Fibroblast of skin of right biceps (primary cell): ENCODE measurements around the gene LUZP1.
A peak's percentile ranks its signal among the peaks of the same experiment; 100 is the strongest.

ENCODE experiments used
- DNase-seq: peaks from one replicate; pipeline ENCODE4 v3.0.0-alpha.2; 2013

The LUZP1 gene

DNA sequence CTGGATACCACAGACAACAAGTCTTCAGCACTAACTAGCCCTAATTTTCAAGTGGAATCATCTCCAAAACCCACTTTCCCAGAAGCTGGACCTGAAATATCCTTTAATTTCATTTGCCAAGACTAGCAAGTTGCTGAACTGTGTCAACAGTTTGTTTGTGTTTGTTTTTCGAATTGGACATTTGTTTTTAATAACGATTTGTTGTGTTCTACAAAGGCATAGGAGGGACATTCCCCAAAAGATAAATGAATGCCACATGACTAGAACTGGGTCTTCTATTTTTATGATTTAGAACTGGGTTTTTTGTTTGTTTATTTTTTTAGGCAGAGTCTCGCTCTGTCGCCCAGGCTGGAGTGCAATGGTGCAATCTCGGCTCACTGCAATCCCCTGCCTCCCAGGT lies 17.9 kb downstream of the LUZP1 start:
- DNase-seq = no peak

DNA sequence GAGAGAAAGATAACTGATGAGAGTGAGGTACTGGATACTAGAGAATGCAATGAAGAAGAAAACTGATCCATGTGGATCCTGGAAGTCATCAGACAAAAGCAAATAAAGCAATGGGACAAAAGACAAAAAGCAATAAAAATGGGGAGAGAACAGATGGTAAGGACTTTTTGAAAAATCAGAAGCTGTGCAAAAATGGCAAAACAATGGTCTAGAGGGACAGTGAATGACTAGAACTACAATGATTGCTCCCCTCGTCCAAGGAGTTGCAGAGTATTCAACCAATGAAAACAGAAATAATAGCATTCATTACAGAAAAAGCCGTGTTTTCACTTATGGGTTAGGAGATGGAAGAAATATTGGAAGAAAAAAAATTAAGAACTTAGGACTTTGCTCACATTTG lies 18.5 kb downstream of the LUZP1 start:
- DNase-seq = no peak

DNA sequence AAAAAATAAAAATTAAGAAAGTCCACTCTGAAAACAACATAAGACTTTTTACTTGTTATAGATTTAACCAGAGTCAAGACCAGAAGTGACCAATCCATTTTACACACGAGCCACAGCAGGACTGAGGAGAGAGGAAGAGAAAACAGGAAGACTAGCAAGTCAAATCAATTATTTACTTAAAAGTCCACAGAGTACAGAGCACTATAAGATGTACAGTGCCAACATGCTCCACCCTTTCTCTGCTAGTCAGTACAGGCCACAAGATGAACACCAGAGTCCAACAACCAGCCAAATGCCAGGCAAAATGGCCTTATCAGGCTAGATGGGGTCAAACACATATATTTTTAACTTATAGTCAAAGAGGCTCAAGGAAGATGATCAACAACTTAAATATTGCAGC lies 19.5 kb downstream of the LUZP1 start:
- no peak for DNase-seq

DNA sequence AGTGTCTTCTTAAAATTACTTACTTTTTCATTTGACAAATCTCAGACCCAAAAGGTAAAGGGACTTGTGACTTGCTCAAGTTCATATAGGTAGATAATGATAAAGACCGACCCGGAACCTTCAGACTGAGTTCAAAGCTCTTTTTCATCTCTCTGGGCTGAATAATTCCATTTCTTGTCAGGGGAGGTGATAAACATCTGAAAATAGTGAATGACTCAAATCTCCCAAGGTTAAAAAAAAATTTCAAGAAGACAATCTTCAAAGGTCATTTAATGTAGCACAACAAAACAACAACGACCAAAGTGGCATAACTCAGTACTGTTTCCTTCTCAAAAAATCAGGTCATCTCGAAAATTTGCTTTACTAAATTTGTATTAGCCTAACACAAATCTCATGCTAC lies 20.6 kb downstream of the LUZP1 start:
- no peak for DNase-seq

DNA sequence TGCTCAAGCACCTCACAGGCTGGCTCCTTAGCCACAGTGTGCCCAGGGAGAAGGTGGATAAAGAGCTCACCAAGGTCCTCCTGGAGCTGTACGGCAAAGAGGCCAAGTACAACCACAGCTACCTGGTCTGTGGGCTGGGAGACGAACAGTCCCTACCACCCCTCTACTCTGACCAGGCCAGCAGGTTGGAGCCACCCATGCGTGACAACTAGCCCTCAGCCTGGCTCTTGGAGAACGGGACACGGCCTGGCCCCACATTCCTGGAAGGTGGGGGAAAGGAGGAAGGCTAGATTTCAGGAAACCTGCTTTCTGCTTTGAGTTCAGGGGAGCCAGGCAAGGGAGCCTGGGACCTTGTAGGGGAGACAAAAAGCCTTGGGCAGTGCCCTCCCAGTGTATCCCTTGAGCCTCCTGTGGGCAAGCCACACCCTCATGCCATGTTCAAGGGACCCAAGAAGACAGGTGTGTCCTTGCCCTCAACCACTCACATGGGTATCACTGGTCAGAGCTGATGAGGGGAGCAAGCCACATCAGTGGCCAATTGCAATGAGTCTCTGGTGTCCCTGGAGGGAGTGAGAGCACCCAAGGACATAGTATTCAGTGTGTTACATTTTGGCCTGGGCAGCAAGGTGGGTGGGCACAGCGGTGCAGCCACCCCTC lies 27.6 kb downstream of the LUZP1 start:
- DNase-seq = no peak

DNA sequence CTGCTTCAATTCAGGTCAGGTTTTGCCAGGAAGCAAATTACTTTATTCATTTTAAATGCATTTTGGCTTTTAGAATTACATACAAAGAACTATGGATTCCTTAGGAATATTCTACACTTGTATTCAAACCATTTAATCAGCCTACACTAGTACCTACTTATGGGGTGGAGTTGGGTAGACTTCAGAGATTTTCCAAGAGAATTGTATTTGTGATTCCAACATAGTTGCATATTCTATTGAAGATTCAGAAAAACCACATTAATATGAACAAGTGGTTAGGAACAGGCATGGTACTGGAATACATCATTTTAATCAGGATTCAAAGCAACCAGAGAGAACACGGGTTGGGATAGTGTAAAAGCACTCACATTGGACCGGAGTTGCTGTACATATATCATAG lies 33.4 kb downstream of the LUZP1 start:
- no peak for DNase-seq

DNA sequence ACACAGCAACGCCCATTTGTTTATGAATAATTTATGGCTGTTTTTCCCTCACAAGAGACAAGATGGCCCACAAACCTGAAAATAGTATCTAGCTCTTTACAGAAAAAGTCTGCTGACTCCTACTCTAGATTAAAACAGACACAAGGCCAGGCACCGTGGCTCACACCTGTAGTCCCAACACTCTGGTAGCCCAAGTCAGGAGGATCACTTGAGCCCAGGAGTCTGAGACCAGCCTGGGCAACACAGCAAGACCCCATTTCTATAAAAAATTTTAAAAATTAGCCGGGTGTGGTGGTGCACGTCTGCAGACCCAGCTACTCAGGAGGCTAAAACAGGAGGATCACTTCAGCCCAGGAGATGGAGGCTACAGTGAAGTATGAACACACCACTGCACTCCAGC lies 34.6 kb downstream of the LUZP1 start:
- no peak for DNase-seq

DNA sequence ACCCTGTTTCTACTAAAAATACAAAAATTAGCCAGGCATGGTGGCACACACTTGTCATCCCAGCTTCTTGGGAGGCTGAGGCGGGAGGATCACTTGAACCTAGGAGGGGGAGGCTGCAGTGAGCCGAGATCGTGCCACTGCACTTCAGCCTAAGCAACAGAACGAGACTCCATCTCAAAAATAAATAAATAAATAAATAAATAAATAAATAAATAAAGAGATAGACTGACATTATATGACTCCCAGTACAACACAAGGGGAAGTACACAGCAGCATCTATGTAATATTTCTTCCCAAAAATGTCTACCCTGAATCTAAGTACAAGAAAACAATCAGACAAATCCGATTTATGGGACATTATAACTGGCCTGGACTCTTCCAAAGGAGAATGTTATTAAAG lies 35.1 kb downstream of the LUZP1 start:
- no peak for DNase-seq

DNA sequence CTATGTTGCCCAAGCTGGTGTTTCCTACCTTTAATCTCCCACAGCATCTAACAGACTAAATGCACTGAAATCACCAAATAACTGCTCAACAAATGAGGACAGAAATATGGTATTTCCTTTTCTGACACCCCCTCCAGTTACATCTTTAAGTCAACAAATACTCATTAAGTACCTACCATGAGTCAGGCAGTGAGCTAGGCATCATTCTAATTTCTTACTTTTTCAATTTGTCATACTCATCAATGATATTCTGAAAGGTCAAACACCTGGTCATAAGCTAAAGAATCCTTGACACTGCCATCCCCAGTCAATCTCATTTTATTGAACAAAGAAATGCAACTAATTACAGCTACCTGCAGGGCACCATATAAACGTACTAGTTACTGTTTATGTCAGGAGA lies 36.6 kb downstream of the LUZP1 start:
- peak; percentile 14 for DNase-seq

DNA sequence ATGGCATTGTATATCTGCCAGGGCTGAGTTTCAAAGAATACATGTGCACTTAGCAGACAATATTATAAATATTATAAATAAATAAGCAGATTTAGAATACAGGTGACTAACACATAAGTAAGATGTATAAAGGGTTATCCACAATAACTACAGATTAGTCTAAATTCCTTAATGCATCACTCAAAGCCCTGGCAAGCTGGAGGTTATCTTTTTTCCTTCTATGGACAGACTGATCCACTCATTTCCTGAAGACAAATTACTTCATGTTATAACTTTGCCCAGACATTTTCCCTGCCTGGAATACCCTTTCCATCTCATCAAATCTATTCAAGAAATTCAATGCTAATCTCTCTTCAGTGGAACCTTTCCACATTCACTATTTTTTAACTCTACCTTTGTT lies 38.8 kb downstream of the LUZP1 start:
- DNase-seq = peak; percentile 47

DNA sequence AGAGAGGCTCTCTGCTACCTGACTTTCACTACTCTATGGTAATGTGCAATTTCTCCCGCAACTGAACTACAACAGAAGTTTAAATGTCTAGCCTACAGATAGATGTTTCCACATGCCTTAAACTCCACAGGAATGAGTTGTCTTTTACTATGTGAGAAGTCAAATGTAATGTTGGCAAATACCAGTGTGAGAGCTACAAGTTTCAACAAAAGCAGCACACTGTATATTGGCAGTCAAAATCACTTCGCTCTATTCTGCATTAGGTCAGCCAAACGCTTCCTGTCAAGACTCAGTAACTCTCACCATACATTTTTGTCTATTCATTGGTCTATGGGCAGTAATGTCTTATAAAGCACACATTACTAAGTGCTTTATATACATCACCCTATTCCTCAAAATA lies 41.9 kb downstream of the LUZP1 start:
- peak; percentile 71 for DNase-seq

DNA sequence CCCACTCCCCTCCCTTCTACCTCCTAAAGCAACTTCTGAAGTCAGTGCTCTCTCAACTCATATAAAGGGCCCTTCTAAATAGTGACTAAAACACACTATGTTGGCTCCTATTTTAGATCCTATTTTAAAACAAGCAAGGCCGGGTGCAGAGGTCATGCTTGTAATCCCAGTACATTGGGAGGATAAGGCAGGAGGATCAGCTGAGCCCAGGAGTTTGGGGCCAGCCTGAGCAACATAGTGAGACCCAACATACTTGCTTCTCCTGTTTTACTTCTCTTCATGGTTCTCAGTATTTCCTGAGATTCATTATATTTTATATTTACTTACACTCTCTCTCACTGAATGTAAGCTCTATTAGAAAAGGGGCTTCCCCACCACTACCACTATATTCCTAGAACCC lies 42.5 kb downstream of the LUZP1 start:
- no peak for DNase-seq

DNA sequence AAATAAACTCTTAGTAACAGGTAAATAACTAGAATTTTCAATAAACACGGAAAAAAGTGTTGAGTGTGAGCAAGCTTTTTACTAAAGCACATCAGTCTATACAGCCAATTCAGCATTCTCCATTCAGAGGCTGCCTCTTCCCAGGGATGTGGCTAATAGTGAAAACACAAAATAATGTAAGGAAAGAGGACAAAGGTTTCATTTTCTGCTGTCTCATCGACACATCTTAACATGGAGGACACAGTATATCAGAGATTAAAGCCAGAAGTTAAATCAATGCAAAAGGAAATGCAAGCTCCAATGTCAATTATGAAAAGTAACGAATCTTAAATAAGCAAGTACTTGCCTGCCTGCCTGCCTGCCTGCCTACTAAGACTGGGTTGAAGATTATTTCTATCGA lies 43.2 kb downstream of the LUZP1 start:
- DNase-seq = no peak

DNA sequence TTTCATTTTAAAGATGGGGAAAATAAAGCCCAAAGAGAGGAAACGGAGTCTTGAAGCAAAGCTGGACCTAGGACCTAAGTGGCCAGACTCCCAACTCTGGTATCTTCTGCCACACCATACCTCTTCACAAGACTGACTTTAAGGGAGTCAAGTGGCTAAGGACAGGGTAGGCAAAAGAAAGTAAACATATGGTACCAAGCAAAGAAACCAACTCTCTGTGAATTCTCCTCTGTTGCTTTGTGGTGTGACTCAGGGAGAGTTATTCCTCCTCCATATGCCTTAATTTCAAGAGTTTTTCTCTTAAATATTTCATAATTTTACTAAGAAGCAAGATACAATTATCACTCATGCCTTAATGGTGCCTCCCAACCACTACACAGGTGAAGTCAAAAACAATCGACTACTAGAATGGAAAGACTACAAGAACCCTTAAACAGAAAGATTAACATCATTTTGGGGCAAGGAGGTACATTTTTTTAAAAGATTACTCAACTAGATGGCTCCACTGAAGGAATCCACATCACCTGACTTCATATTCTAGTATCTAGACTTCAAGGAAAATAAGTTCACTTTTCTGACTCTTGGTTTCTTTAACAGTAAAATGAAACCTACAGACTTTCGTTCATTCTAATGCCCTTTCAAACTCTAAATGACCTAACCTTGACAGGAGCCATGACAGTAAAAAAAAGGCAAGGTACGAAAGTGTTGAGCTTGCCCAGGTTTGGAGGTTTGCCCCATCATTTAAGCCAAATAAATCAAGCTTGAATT lies 44.2 kb downstream of the LUZP1 start:
- DNase-seq = no peak

DNA sequence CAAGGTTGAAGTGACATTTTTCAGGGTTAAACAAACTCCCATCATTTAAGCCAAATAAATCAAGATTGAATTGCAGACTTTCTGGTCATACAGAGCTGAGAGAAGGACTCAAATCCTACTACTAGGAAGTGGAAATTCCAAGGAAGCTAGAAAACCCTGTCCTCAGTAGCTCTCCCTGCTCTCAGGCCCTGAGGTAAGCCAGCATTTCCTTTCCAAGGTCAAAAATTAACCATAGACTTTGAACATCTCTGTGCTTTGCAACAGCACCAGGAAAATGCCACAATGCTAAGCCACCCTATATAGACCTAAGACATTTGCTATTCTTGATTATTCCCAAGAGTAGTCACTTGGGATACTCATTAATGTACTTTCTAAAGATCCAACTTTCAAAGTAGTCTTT lies 45.1 kb downstream of the LUZP1 start:
- DNase-seq = no peak

DNA sequence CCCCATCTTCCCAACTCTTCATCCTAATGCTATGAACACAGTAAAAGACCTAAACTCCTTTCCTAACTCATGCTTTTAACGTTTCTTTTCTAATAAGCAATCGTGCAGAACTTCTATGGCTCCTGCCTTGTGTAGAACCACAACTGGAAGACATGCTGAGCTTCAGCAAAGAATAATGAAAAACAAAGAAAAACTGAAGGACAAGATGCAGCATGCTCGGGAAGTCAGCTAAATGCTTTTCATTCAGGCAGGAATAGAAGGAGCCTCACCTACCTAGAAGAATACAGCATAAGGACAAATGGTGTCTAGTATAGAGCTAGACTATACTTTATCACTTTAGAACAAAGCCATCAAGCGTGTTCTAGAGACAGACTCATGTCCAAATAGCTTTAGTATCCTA lies 45.9 kb downstream of the LUZP1 start:
- DNase-seq = no peak

DNA sequence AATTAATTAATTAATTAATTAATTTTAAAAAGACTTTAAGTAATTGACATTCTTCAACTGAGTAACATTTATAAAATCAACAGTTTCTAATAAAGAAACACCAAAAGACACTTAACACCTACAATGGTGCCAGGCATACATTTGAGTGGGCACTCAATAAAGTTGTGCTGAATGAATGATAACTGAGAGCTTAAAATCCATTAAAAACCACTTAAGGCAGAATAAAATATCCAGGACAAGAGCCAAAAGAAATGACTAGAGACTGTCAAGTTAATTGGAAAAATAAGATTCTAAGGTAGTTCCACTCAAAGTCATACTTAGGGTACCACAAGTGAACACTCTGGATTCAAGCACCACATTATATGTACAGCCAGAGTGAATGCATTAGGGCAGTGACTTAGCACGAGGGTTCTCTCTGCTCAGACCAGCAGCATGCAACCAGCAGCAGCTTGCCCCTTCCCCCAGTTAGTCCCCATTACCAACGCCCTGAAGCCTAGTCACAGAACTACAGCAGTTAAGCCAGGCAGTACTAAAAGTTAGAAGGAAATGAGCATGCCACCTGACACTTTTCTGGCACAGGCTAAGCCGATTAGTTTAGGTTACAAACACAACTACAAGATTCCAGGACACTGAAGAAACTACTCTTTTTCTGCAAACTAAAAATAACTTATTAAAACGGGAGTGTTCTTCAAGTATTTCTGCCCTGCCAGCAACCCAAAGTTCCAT lies 46.5 kb downstream of the LUZP1 start:
- peak; percentile 69 for DNase-seq

DNA sequence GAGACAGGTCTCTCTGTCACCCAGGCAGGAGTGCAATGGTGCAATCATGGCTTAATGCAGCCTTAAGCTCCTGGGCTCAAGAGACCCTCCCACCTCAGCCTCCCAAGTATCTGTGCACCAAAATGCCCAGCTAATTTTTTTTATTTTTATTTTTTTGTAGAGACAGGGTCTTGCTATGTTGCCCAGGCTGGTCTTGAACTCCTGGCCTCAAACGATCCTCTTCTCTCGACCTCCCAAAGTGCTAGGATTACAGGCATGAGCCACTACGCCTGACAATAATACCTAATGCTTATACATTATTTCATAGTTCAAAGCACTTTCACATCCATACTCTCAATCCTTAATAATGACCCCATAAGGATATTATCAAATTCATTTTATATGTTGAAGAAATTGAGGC lies 48.3 kb downstream of the LUZP1 start:
- DNase-seq = no peak

DNA sequence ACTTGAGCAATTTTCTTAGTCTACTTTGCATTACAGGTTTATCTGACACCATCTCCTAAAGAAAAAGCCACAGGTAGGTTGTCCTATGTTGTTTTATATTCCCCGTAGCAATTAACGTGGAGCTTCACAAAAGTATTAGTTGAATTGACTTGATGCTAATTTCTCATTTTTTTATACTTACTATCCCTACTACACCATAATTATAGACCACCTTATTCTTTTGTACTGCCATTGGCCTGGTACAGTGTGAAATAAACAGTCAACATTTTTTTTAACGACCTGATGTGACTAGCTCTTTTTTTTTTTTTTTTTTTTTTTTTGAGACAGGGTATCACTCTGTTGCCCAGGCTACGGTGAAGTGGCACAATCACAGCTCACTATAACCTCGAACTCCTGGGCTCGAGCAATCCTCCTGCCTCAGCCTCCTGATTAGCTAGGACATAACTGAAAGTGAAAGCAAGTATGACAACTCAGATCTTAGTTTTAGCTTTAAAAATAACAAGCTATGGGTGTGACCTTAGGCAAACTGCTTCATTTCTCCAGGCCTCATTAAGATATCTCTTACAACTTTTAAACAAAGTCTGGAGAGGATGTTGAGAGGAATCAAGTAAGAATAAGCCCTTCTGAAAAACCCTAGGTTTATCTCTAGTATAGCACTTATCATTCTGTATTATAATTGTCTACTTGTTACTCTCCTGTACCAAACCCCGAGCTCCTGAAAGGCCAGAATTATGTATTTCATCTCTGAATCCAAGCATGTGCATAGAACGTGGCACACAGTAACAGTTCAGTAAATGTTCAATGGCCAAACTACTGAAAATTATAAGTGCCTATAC lies 49.5 kb downstream of the LUZP1 start:
- DNase-seq = no peak

DNA sequence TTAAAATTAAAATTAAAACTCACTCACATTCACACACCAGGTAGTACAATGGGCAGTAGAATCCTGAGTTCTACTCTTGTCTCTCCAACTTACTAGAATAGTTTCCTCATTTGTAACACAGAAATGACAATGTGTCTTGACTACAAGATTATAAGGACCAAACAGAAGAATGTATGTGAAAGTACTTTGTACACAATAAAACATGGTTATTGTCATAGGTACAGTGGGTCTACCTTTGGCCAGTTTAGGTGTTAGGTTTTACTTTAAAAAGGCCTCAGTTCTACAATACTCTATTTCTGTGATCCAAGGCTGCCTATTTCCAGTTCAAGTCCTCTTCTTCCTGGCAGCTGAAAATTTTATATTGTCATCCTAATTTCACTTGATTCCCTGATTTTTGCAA lies 50.2 kb downstream of the LUZP1 start:
- DNase-seq = no peak

DNA sequence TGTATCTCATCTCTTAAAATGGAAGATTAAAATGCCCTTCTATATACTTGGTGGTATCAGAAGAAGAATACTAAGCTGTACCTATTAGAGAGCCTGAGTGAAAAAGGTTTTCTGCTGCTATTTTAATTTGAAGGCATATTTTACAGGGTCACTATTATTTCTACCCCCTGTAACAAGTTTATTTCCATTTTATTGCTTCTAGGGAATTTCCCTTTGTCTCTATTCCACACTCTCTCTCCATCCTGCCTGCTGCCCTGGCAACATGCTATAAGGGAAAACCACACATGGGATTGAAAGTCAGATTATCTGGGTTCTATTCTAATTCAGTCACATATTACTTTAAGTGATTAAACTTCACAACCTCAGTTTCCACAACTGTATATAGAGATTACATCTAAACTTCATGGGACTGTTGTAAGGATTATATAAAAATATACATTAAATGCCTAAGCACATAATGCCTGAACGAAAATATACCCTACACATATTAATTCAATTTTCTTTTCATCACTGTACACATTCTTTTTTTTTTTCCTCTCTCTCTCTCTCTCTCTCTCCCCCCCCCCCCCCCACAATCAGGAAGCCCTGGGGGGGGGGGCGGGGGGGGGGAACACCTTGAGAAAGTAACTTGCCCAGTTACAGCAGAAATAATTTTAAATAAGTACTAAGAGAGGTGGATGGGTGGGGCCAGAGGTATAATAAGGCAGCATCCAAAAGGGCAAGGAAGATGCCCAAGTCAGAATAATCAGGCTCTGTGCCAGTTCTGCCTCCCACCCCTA lies 51.5 kb downstream of the LUZP1 start:
- DNase-seq = no peak

DNA sequence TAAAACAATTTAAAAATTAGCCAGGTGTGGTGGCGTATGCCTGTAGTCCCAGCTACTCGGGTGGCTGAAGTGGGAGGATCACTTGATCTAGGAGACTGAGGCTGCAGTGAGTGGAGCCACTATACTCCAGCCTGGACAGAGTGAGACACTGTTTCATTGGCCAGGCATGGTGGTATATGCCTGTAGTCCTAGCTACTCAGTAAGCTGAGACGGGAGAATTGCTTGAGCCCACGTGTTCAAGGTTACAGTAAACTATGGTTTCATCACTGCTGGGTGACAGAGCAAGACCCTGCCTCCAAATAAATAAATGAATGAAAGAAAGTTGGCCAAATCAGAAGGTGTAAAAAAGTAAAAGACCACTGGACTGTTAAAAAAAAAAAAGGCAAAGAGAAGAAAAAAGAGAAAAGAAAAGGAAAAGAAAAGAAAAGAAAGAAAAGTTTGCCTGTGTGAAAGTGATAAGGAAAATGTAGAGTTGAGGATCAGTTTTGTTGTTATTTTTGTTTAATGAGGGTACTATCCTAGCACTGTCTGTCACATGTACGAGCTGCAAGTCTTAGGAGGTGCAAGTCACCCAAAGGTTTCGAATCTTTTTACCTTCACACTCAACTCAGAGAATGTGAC lies 52.3 kb downstream of the LUZP1 start:
- DNase-seq = no peak
